Measurements from ENCODE around the gene MXI1. TPM values are rescaled to one million over a fixed set of nuclear protein-coding genes. Genes with fewer than 3 reads are reported as not detected.

Gene MXI1
- total and polyA plus RNA-seq, 2 of the 4 experiments (the other 2 are of a cell fraction): 7.2 to 11.8 TPM

- no CpG with 5 or more reads among the region's 4 CpGs for WGBS, 2 experiments (ENCODE audit: extremely low coverage in 2 of 2, insufficient read length in 1 of 2)
- ChIA-PET CTCF (interaction anchor here (0.6 to 2.4 kb wide), 2 partner anchors 35 to 119 kb away, joined by 4 to 6 read pairs; no protein-coding TSS in a partner anchor), POLR2A (ENCODE audit: unreplicated experiment) (no interaction called here)
- Histone ChIP-seq H2BK15ac (ENCODE audit: low read depth, low read length) (no peak overlapping the region), H3K4me3 (ENCODE audit: insufficient read depth, low read depth, low read length) (no peak overlapping the region), H4K91ac (ENCODE audit: insufficient read depth, low read depth, low read length) (no peak overlapping the region), H2BK120ac (ENCODE audit: low read depth, low read length) (no peak overlapping the region), H2BK5ac (ENCODE audit: low read depth, low read length, poor library complexity, severe bottlenecking) (no peak overlapping the region), H3K9me3 (ENCODE audit: control insufficient read depth, insufficient read depth, low read length) (no peaks in the 10 kb centered on the region; the same call in 1 of the 2 replicates), H3K14ac (replicated peaks; ENCODE audit: low read depth, low read length) (no peak overlapping the region), H4K8ac (ENCODE audit: low read depth in 2 of 2, low read length in 2 of 2) (no peak overlapping the region), H3K4ac (ENCODE audit: low read depth, low read length) (no peak overlapping the region), H2AK9ac (replicated peaks; ENCODE audit: low read depth, low read length, poor library complexity) (no peak overlapping the region), H3K27ac (ENCODE audit: insufficient read depth, low read length) (no peak overlapping the region), H2AK5ac (ENCODE audit: low read depth, low read length) (no peak overlapping the region), H2BK20ac (ENCODE audit: low read depth, low read length) (no peak overlapping the region), H4K5ac (ENCODE audit: low read depth, low read length) (no peak overlapping the region), H3K56ac (ENCODE audit: extremely low read depth, insufficient read depth, low read length) (no peak overlapping the region), H3K9ac (ENCODE audit: low read depth, low read length) (no peak overlapping the region), H3K27me3 (ENCODE audit: control insufficient read depth, insufficient read depth, low read length) (peaks cover 40% of the 10 kb centered on the region), H3K36me3 (ENCODE audit: control insufficient read depth, insufficient read depth, low read length) (no peaks in the 10 kb centered on the region), H3K18ac (ENCODE audit: low read depth, low read length) (no peak overlapping the region), H3K79me1 (ENCODE audit: low read depth in 1 of 2, low read length in 2 of 2) (no peaks in the 10 kb centered on the region), H4K20me1 (ENCODE audit: insufficient read depth, low read length) (no peaks in the 10 kb centered on the region), H3K23ac (ENCODE audit: low read depth, low read length) (no peak overlapping the region), H2AFZ (replicated peaks; ENCODE audit: low read length, poor library complexity) (no peak overlapping the region), H3K4me2 (ENCODE audit: low read depth, low read length) (no peak overlapping the region), H3K9me1 (ENCODE audit: insufficient read depth, low read length) (no peaks in the 10 kb centered on the region), H3K4me1 (ENCODE audit: control insufficient read depth, insufficient read depth, low read length) (no peaks in the 10 kb centered on the region)
- no peak for TF ChIP-seq MXI1 (IDR thresholded peaks at IDR 0.05; ENCODE audit: borderline replicate concordance, low read depth, low read length)
- no peak for TF ChIP-seq FOS (IDR thresholded peaks at IDR 0.05; ENCODE audit: low read depth, low read length)
- no peak for TF ChIP-seq SMC3 (IDR thresholded peaks at IDR 0.05; ENCODE audit: low read depth, low read length)
- TF ChIP-seq RCOR1 (IDR thresholded peaks at IDR 0.05; ENCODE audit: insufficient replicate concordance, low read length): no peak
- no peak for TF ChIP-seq CTCF (conservative IDR thresholded peaks at IDR 0.05; ENCODE audit: low read depth, low read length)
- no peak for TF ChIP-seq CEBPB (IDR thresholded peaks at IDR 0.05; ENCODE audit: low read depth, low read length)
- TF ChIP-seq POLR2A (IDR thresholded peaks at IDR 0.05; ENCODE audit: low read depth, low read length): no peak
- TF ChIP-seq USF2 (IDR thresholded peaks at IDR 0.05; ENCODE audit: low read depth, low read length): no peak
- no peak for TF ChIP-seq MAZ (IDR thresholded peaks at IDR 0.05; ENCODE audit: borderline replicate concordance, low read depth, low read length)
- TF ChIP-seq NFE2L2 (IDR thresholded peaks at IDR 0.05; ENCODE audit: low read depth, low read length): no peak
- no peak for TF ChIP-seq CHD1 (IDR thresholded peaks at IDR 0.05; ENCODE audit: low read depth, low read length)
- no peak for TF ChIP-seq BHLHE40 (IDR thresholded peaks at IDR 0.05; ENCODE audit: low read depth, low read length)
- no peak for TF ChIP-seq RFX5 (IDR thresholded peaks at IDR 0.05; ENCODE audit: low read depth, low read length)
- no peak for TF ChIP-seq RAD21 (IDR thresholded peaks at IDR 0.05; ENCODE audit: low read length)
- TF ChIP-seq MAFK (IDR thresholded peaks at IDR 0.05; ENCODE audit: low read depth, low read length): no peak
- no peak for TF ChIP-seq ELK1 (IDR thresholded peaks at IDR 0.05; ENCODE audit: borderline replicate concordance, low read depth, low read length)
- in situ Hi-C loops (cut with MboI; ENCODE audit: low sequenced_read_pairs) (no loop called here), dilution Hi-C loops (cut with HindIII; ENCODE audit: low sequenced_read_pairs, unreplicated experiment) (no loop called here), intact Hi-C loops (cut with micrococcal nuclease) (no loop called here)
- ATAC-seq (ENCODE audit: low read depth) (no peak), DNase-seq (no peak)
- no TSS peak for BruUV-seq (replicated peaks)
These were observed 47.3 kb upstream of the MXI1 start for GRCh38 chr10:110160081-110160480.
